ENCODE data around the gene SERPINB12. TPM values are rescaled to one million over a fixed set of nuclear protein-coding genes. Genes with fewer than 3 reads are reported as not detected.

The SERPINB12 gene
- total RNA-seq, 1 donor from 2014 or later: not detected

DNA sequence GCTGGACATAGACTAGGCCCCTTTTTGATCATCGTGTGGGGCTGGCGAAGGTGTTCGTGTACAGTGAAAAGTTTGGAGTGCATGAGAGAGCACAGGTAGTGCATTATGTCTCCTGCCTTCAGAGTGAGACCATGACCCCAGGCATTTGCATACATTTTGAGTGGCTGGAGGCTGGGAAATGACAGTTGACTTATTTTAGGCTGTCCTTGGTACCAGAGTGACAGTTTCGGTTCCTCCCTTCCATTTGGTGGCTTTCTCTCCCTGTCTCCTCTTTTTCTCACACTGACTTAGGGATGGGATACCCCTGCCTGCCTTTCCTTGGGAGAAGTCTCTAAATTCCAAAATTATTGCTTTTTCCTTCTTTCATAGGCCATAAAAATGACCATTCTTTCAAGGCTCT, 20.1 kb downstream of the SERPINB12 start:
- no peak for DNase-seq (ENCODE audit: low spot score, unreplicated experiment)
- no peaks in the 10 kb centered on the region for H3K36me3 Mint-ChIP-seq (ENCODE audit: insufficient read depth)
- H3K9me3 Mint-ChIP-seq (ENCODE audit: low read depth): no peaks in the 10 kb centered on the region
- H3K4me1 Mint-ChIP-seq (ENCODE audit: low read depth): no peaks in the 10 kb centered on the region
- H3K27ac Mint-ChIP-seq: no peak overlapping the region
- H3K4me3 Mint-ChIP-seq (ENCODE audit: low read depth): no peak overlapping the region
- TF ChIP-seq, protein P1, sequence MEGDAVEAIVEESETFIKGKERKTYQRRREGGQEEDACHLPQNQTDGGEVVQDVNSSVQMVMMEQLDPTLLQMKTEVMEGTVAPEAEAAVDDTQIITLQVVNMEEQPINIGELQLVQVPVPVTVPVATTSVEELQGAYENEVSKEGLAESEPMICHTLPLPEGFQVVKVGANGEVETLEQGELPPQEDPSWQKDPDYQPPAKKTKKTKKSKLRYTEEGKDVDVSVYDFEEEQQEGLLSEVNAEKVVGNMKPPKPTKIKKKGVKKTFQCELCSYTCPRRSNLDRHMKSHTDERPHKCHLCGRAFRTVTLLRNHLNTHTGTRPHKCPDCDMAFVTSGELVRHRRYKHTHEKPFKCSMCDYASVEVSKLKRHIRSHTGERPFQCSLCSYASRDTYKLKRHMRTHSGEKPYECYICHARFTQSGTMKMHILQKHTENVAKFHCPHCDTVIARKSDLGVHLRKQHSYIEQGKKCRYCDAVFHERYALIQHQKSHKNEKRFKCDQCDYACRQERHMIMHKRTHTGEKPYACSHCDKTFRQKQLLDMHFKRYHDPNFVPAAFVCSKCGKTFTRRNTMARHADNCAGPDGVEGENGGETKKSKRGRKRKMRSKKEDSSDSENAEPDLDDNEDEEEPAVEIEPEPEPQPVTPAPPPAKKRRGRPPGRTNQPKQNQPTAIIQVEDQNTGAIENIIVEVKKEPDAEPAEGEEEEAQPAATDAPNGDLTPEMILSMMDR (IDR thresholded peaks at IDR 0.05; ENCODE audit: unreplicated experiment): no peak
- peaks cover 3% of the 10 kb centered on the region for H3K27me3 Mint-ChIP-seq

DNA sequence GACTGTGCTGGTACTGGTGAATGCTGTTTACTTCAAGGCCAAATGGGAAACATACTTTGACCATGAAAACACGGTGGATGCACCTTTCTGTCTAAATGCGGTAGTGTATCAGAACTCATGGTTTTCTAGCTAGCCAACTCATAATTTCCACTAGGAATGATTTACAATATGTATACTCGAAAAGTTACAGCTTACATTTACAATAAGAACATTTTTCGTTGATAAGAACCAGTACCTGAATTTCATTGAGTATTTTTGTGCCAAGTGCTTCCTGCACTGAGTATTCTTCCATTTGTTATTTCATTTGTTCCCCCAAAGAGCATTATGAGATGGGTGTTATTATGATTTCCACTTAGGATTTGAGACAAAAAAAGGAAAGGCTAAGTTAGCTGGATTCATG, 21.9 kb downstream of the SERPINB12 start:
- DNase-seq (ENCODE audit: low spot score, unreplicated experiment): no peak
- TF ChIP-seq, protein P1 (IDR thresholded peaks at IDR 0.05; ENCODE audit: unreplicated experiment): no peak
- no peaks in the 10 kb centered on the region for H3K4me1 Mint-ChIP-seq (ENCODE audit: low read depth)
- H3K4me3 Mint-ChIP-seq (ENCODE audit: low read depth): no peak overlapping the region
- peaks cover 3% of the 10 kb centered on the region for H3K27me3 Mint-ChIP-seq
- no peaks in the 10 kb centered on the region for H3K36me3 Mint-ChIP-seq (ENCODE audit: insufficient read depth)
- no peak overlapping the region for H3K27ac Mint-ChIP-seq
- no peaks in the 10 kb centered on the region for H3K9me3 Mint-ChIP-seq (ENCODE audit: low read depth)

DNA sequence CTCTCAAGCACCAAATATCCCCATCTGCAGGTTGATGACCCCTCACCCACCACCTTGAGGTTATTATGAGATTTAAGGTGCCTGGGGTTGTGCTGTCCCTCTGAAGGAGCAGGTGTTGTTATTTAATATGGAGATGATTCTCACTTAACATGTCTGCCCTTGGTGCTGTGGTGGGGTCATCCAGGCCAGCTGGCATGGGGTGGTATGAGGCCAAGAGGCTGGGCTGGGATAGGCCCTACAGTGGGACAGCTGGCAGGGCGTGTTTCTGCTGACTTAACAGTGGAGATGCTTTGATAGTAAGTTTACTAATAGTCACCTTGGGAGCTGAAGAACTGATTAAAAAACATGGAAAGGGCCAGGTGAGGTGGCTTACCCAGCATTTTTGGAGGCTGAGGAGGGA, 22.4 kb downstream of the SERPINB12 start:
- peaks cover 3% of the 10 kb centered on the region for H3K27me3 Mint-ChIP-seq
- DNase-seq (ENCODE audit: low spot score, unreplicated experiment): no peak
- no peaks in the 10 kb centered on the region for H3K36me3 Mint-ChIP-seq (ENCODE audit: insufficient read depth)
- no peaks in the 10 kb centered on the region for H3K9me3 Mint-ChIP-seq (ENCODE audit: low read depth)
- no peak overlapping the region for H3K4me3 Mint-ChIP-seq (ENCODE audit: low read depth)
- TF ChIP-seq, protein P1 (IDR thresholded peaks at IDR 0.05; ENCODE audit: unreplicated experiment): no peak
- no peak overlapping the region for H3K27ac Mint-ChIP-seq
- H3K4me1 Mint-ChIP-seq (ENCODE audit: low read depth): no peaks in the 10 kb centered on the region

DNA sequence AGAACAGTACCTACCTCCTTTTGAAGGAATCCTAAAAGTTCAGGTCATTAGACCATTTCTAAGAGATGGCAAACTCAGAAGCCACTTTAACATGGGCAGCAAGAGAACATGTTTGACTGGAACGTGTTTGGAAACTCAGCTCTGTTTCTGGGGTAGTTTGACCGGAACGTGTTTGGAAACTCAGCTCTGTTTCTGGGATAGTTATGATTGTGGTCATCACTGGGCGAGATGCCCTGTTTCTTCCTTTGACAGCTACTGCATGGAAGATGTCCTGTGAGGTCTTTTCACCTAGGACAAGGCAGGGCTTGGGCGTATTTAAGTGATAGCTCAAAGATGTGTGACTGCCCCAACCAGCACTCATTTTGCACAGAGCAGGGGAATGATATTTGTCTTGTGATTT, 25.1 kb downstream of the SERPINB12 start:
- H3K27me3 Mint-ChIP-seq: peaks cover 3% of the 10 kb centered on the region
- TF ChIP-seq, protein P1 (IDR thresholded peaks at IDR 0.05; ENCODE audit: unreplicated experiment): no peak
- no peaks in the 10 kb centered on the region for H3K4me1 Mint-ChIP-seq (ENCODE audit: low read depth)
- no peak overlapping the region for H3K27ac Mint-ChIP-seq
- no peaks in the 10 kb centered on the region for H3K9me3 Mint-ChIP-seq (ENCODE audit: low read depth)
- no peaks in the 10 kb centered on the region for H3K36me3 Mint-ChIP-seq (ENCODE audit: insufficient read depth)
- no peak for DNase-seq (ENCODE audit: low spot score, unreplicated experiment)
- no peak overlapping the region for H3K4me3 Mint-ChIP-seq (ENCODE audit: low read depth)

DNA sequence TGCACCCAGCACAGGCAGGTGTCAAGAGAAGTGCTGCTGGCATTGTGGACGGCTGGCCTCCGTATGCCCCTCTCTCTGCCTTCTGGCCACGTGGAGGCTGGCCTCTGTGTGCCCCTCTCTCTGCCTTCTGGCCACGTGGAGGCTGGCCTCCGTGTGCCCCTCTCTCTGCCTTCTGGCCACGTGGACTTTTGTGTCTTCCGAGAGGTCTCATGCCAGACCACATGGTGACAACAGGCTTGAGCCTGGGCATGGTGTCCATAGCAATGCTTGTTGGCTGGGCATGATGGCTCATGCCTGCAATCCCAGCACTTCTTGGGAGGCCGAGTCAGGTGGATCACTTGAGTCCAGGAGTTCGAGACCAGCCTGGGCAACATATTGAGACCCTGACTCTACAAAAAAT, 25.7 kb downstream of the SERPINB12 start:
- TF ChIP-seq, protein P1 (IDR thresholded peaks at IDR 0.05; ENCODE audit: unreplicated experiment): no peak
- Mint-ChIP-seq H3K4me3 (ENCODE audit: low read depth) (no peak overlapping the region), H3K27me3 (peaks cover 3% of the 10 kb centered on the region), H3K36me3 (ENCODE audit: insufficient read depth) (no peaks in the 10 kb centered on the region), H3K27ac (no peak overlapping the region), H3K4me1 (ENCODE audit: low read depth) (no peaks in the 10 kb centered on the region), H3K9me3 (ENCODE audit: low read depth) (no peaks in the 10 kb centered on the region)
- no peak for DNase-seq (ENCODE audit: low spot score, unreplicated experiment)

Data from progenitor cell of endocrine pancreas (in vitro differentiated cells).